Astrocyte (in vitro differentiated cells and primary cell): Measurements from ENCODE around the gene PDE11A. TPM values are rescaled to one million over a fixed set of nuclear protein-coding genes. Genes with fewer than 3 reads are reported as not detected.
A peak's percentile ranks its signal among the peaks of the same experiment; 100 is the strongest.

Experiments
- DNase-seq: peaks from one replicate; pipeline ENCODE4 v3.0.0-alpha.2; 2010; ENCODE audit warnings: low read depth
- FAIRE-seq: peaks from 2 replicates; lab custom pipeline; 2011; peaks lifted over from hg19 to GRCh38; lab: Jason Lieb, UNC
- H2AFZ ChIP-seq: 2 replicates; pipeline ENCODE4 v1.6.0; 2012; ENCODE audit warnings: low read depth, low read length, inconsistent platforms
- H3K27ac ChIP-seq: 2 replicates; pipeline ENCODE4 v1.5.1; 2011; ENCODE audit warnings: low read depth, low read length, inconsistent platforms
- H3K27me3 ChIP-seq: 2 replicates; pipeline ENCODE4 v1.6.0; 2011; ENCODE audit warnings: low read length, inconsistent platforms; ENCODE audit not compliant: insufficient read depth
- H3K36me3 ChIP-seq: 2 replicates; pipeline ENCODE4 v1.5.1; 2011; ENCODE audit warnings: low read length, inconsistent platforms; ENCODE audit not compliant: insufficient read depth
- H3K4me1 ChIP-seq: 2 replicates; pipeline ENCODE4 v1.5.1; 2011; ENCODE audit warnings: low read length, inconsistent platforms; ENCODE audit not compliant: insufficient read depth
- H3K4me2 ChIP-seq: 2 replicates; pipeline ENCODE4 v1.6.0; 2012; ENCODE audit warnings: low read length, inconsistent platforms
- H3K4me3 ChIP-seq: 2 replicates; pipeline ENCODE4 v1.5.1; 2011; ENCODE audit warnings: low read depth, mild to moderate bottlenecking, low read length, inconsistent platforms; ENCODE audit not compliant: insufficient read depth
- H3K79me2 ChIP-seq: 2 replicates; pipeline ENCODE4 v1.6.0; 2012; ENCODE audit warnings: mild to moderate bottlenecking, low read length, inconsistent platforms; ENCODE audit not compliant: insufficient read depth
- H3K9ac ChIP-seq: 2 replicates; pipeline ENCODE4 v1.6.0; 2012; ENCODE audit warnings: mild to moderate bottlenecking, low read length, inconsistent platforms
- H3K9me3 ChIP-seq: 2 replicates; pipeline ENCODE4 v1.5.1; 2012; ENCODE audit warnings: low read depth, mild to moderate bottlenecking, low read length, inconsistent platforms; ENCODE audit not compliant: insufficient read depth
- H4K20me1 ChIP-seq: 2 replicates; pipeline ENCODE4 v1.6.0; 2012; ENCODE audit warnings: low read length, inconsistent platforms; ENCODE audit not compliant: insufficient read depth
- H3K27ac Mint-ChIP-seq: one replicate; pipeline ENCODE4 v1.8.0; 2021; ENCODE audit warnings: mild to moderate bottlenecking, mixed read lengths; ENCODE audit not compliant: unreplicated experiment
- H3K27me3 Mint-ChIP-seq: one replicate; pipeline ENCODE4 v1.8.0; 2021; ENCODE audit warnings: low read depth, mixed read lengths; ENCODE audit not compliant: unreplicated experiment
- H3K36me3 Mint-ChIP-seq: one replicate; pipeline ENCODE4 v1.8.0; 2021; ENCODE audit warnings: low read depth, mixed read lengths; ENCODE audit not compliant: unreplicated experiment
- H3K4me1 Mint-ChIP-seq: one replicate; pipeline ENCODE4 v1.8.0; 2021; ENCODE audit warnings: low read depth, mixed read lengths; ENCODE audit not compliant: unreplicated experiment
- H3K4me3 Mint-ChIP-seq: one replicate; pipeline ENCODE4 v1.8.0; 2021; ENCODE audit warnings: mild to moderate bottlenecking, moderate library complexity, mixed read lengths; ENCODE audit not compliant: unreplicated experiment
- H3K9me3 Mint-ChIP-seq: one replicate; pipeline ENCODE4 v1.8.0; 2021; ENCODE audit warnings: mild to moderate bottlenecking, mixed read lengths; ENCODE audit not compliant: unreplicated experiment
- EZH2 ChIP-seq: IDR thresholded peaks from 2 replicates; pipeline ENCODE4 v1.6.1; 2012; ENCODE audit warnings: mild to moderate bottlenecking, low read length, inconsistent platforms; ENCODE audit not compliant: insufficient read depth
- total RNA-seq: library from RNA; stranded (reverse); gene quantifications from 2 replicates; pipeline ENCODE4 v1.2.1, GENCODE V29; 2021
- TF ChIP-seq, protein P1 (sequence below): IDR thresholded peaks from 2 replicates; pipeline ENCODE4 v1.5.1; 2011; ENCODE audit warnings: low read depth, mild to moderate bottlenecking, inconsistent platforms, low read length, moderate library complexity; ENCODE audit not compliant: insufficient read depth

The PDE11A gene
- total RNA-seq, 1 donor from 2014 or later, result 0.45 TPM

DNA sequence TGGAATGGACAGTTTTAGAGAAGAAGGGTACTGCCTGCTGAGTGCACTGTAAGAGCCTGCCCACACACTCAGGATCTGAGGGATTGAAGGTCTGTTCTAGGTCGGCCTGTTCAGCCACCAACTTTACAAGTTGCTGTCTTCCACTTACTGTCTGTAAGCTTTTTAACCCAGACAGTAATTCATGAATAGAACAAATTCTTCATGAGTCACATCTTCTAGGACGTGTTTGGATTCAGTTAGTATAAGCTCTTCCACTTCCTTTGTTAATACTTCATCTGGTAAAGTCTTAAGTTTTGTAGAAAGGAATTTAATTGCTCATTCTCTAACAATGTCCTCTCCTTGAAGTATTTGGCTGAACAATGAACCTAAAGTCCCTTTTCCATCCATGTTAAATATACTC, 74.6 kb downstream of the PDE11A start:
- no peaks in the 10 kb centered on the region for H3K36me3 ChIP-seq
- H3K79me2 ChIP-seq, result no peaks in the 10 kb centered on the region
- H3K27me3 Mint-ChIP-seq, result no peaks in the 10 kb centered on the region
- H3K4me3 Mint-ChIP-seq, result peak overlapping the region; percentile 18
- DNase-seq (peak; percentile 95), FAIRE-seq (peak; percentile 92)
- peak overlapping the region; percentile 82 for H3K27ac ChIP-seq
- no peaks in the 10 kb centered on the region for H3K36me3 Mint-ChIP-seq
- no peaks in the 10 kb centered on the region for H3K27me3 ChIP-seq
- TF ChIP-seq, protein P1, sequence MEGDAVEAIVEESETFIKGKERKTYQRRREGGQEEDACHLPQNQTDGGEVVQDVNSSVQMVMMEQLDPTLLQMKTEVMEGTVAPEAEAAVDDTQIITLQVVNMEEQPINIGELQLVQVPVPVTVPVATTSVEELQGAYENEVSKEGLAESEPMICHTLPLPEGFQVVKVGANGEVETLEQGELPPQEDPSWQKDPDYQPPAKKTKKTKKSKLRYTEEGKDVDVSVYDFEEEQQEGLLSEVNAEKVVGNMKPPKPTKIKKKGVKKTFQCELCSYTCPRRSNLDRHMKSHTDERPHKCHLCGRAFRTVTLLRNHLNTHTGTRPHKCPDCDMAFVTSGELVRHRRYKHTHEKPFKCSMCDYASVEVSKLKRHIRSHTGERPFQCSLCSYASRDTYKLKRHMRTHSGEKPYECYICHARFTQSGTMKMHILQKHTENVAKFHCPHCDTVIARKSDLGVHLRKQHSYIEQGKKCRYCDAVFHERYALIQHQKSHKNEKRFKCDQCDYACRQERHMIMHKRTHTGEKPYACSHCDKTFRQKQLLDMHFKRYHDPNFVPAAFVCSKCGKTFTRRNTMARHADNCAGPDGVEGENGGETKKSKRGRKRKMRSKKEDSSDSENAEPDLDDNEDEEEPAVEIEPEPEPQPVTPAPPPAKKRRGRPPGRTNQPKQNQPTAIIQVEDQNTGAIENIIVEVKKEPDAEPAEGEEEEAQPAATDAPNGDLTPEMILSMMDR, result no peak
- TF ChIP-seq EZH2, result no peak
- no peaks in the 10 kb centered on the region for H3K9me3 ChIP-seq
- H3K27ac Mint-ChIP-seq, result peak overlapping the region; percentile 94
- peaks cover 15% of the 10 kb centered on the region for H3K4me1 ChIP-seq
- H3K9me3 Mint-ChIP-seq, result no peaks in the 10 kb centered on the region
- peak overlapping the region; percentile 70 for H3K4me2 ChIP-seq
- H3K9ac ChIP-seq, result peak overlapping the region; percentile 47
- H4K20me1 ChIP-seq, result no peaks in the 10 kb centered on the region
- peak overlapping the region; percentile 51 for H2AFZ ChIP-seq
- peaks cover 23% of the 10 kb centered on the region for H3K4me1 Mint-ChIP-seq
- no peak overlapping the region for H3K4me3 ChIP-seq

DNA sequence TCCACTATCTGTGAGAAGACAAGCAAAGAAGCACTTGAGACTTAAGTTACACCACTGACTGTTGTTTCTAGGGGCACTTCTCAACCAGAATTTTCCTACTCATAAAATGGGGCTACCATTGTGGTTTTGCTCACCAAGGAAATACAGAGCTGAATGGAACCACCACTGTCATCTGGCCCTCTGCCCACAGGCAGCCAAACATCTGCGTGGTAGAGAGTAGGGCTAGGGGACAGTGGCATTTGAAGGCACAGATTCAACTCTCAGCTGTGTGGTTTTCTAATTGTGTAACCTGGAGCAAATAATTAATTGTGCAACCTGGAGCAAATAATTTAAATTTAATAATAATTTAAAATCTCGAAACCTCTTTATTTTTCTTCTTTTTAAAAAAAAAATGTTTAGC, 79.6 kb downstream of the PDE11A start:
- no peak overlapping the region for H3K4me2 ChIP-seq
- H3K4me1 Mint-ChIP-seq, result peaks cover 28% of the 10 kb centered on the region
- no peak overlapping the region for H3K4me3 ChIP-seq
- peaks cover 22% of the 10 kb centered on the region for H3K4me1 ChIP-seq
- H3K36me3 ChIP-seq, result no peaks in the 10 kb centered on the region
- H3K9me3 Mint-ChIP-seq, result no peaks in the 10 kb centered on the region
- no peak overlapping the region for H3K27ac Mint-ChIP-seq
- H3K79me2 ChIP-seq, result no peaks in the 10 kb centered on the region
- no peaks in the 10 kb centered on the region for H3K27me3 Mint-ChIP-seq
- H3K4me3 Mint-ChIP-seq, result no peak overlapping the region
- H4K20me1 ChIP-seq, result no peaks in the 10 kb centered on the region
- H3K9me3 ChIP-seq, result no peaks in the 10 kb centered on the region
- TF ChIP-seq, protein P1, result no peak
- TF ChIP-seq EZH2, result no peak
- H3K27me3 ChIP-seq, result no peaks in the 10 kb centered on the region
- FAIRE-seq (no peak), DNase-seq (no peak)
- H2AFZ ChIP-seq, result no peak overlapping the region
- H3K36me3 Mint-ChIP-seq, result no peaks in the 10 kb centered on the region
- H3K27ac ChIP-seq, result no peak overlapping the region
- no peak overlapping the region for H3K9ac ChIP-seq

DNA sequence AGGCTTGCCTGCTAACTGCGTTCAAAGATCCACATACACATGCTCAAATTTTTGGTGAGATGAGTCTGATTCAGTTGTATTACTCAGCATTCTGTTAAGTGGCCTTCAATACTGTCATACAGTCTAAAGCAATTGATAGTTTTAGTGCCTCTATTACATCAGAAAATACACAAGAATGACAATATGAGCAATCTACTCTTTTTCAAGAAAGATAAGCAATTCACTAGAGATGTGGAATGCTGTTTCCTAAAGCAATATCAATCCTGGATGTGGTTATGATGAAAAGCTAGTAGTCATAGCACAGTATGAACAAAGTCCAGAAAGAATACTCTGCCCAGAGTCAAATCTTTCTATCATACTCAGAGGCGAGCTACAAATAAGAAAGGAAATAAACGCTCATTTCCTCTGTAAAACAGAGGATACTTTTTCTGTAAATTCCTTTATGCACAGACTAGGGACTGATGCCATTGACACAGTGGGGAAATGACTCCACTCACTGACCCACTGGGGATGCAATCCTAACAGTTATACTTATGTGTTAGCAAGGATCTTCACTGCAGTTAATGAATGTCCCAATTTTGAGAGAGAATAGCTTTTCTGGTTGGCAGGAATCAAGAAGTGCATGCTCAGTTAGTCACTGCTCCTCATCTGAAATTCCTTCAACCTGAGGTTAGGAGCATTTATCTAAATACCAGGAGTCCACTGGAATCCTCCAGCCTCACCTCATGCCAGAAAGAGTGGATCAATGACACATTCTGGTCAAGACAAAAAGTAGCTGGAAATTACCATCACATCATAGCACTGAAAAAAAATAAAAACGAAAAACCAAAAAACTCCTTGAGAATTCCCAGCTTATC, 83.3 kb downstream of the PDE11A start:
- no peaks in the 10 kb centered on the region for H3K36me3 Mint-ChIP-seq
- peak overlapping the region; percentile 12 for H3K4me3 Mint-ChIP-seq
- peak; percentile 65 for FAIRE-seq
- no peaks in the 10 kb centered on the region for H3K27me3 Mint-ChIP-seq
- H3K27ac ChIP-seq, result peak overlapping the region; percentile 51
- no peak for TF ChIP-seq EZH2
- TF ChIP-seq, protein P1, result no peak
- H2AFZ ChIP-seq, result no peak overlapping the region
- H3K36me3 ChIP-seq, result no peaks in the 10 kb centered on the region
- peak; percentile 93 for DNase-seq
- H3K9me3 Mint-ChIP-seq, result no peaks in the 10 kb centered on the region
- no peaks in the 10 kb centered on the region for H3K79me2 ChIP-seq
- H3K4me3 ChIP-seq, result no peak overlapping the region
- peak overlapping the region; percentile 39 for H3K9ac ChIP-seq
- H3K27me3 ChIP-seq, result no peaks in the 10 kb centered on the region
- no peaks in the 10 kb centered on the region for H4K20me1 ChIP-seq
- H3K4me1 ChIP-seq, result peaks cover 18% of the 10 kb centered on the region
- H3K4me1 Mint-ChIP-seq, result peaks cover 22% of the 10 kb centered on the region
- peak overlapping the region; percentile 95 for H3K27ac Mint-ChIP-seq
- H3K9me3 ChIP-seq, result no peaks in the 10 kb centered on the region
- H3K4me2 ChIP-seq, result peak overlapping the region; percentile 53
